ENCODE data around the gene MGAT5.
A peak's percentile ranks its signal among the peaks of the same experiment; 100 is the strongest.

Gene MGAT5

DNA sequence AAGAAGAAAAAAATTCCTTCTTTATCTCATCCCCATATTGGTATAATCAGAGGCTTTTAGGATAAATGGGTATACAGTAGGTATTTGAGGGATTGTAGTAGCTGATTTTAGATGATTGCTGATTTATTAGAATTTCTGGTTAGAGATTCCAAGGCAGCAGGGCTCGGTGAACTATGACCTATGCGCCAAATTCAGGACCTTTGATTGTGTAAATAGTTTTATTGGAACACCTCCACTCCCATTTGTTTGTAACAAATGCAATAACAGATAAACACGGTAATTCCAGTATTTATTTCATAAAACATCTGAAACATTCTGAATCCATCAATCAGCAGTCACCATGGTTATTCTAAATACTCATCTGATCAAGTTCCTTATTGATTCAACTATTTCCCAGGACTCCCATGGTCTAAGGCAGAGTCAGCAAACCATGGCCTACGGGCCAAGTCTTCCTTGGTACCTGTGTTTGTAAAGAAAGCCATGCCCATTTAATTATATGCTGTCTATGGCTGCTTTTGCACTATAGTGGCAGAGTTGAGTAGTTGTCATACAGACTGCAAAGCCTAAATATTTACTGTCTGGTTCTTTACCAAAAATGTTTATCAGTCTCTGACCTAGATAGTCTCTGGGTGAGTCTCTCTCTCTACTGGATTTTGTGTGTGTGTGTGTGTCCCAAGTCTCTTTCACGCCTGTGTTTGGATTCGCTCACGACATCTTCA, 4.3 kb downstream of the MGAT5 start:
- no peak for DNase-seq

DNA sequence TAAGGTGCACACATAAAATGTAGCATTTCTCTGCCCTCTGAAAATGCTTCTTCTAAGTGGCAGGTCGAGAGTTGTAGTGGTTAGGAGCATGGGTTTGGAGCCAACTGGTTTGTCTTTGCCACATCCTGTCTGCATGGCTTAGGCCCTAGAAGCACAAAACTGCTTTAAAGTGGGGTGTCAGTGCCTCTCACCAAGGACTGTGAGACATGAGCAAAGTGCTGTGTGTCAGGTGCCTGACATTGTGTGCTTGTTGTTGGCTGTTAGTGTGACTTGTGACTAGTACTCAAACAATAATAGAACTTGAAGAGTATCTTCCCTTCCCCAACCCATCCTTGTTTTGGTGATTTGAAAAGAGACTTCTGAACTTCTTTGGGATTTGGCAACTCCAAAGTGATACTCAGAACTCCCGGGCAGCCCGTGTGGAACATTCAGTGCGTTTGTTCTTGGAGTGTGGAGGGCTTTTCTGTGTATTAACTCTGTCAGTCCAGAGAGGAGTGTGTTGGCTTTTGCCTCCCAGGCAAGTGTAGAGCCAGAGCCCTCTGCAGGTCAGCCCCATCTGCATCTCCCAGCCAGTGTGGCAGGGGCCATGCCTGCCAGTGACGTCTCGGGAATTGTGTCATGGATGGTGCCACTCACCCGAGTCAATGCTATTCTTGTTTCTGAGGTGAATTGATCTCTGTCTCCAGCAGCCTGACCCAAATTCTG, 5.0 kb downstream of the MGAT5 start:
- DNase-seq, result no peak

DNA sequence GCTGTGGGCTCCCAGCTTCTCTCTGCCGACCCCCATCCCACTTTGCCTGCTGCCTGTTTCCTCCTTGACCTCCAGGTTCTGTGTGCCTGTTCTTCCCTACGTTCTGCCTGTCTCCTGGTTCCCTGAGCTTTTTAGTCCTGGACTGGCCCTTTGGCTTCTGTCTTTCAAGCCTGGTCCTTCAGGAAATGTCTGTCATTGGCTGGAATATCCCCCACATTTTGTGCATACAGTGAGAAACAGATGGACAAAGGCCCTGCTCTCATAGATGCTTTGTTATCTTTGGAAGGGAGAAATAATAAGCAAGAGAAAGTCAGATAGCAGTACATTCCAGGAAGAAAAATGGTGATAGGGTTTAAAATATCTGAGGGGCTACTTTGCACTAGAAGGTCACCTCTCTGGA, 5.7 kb downstream of the MGAT5 start:
- no peak for DNase-seq

DNA sequence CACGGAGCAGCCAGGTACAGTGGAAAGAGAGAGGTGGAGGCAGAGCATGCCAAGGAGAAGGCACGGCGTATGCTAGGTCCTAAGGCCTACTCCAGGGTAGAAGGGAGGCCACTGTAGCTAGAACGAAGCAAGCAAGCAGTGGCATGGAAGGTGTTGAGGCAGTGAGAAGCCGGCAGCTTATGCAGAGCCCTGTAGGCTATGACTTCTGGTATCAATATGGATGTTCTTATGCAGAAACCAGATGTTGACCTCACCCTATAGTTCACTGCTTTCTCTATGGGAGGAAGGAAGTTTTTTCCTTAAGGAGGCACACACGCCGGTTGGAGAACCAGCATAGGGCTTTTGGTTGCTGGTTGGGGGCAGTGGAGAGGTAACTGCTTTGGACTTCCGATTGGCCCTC, 6.1 kb downstream of the MGAT5 start:
- DNase-seq, result no peak

DNA sequence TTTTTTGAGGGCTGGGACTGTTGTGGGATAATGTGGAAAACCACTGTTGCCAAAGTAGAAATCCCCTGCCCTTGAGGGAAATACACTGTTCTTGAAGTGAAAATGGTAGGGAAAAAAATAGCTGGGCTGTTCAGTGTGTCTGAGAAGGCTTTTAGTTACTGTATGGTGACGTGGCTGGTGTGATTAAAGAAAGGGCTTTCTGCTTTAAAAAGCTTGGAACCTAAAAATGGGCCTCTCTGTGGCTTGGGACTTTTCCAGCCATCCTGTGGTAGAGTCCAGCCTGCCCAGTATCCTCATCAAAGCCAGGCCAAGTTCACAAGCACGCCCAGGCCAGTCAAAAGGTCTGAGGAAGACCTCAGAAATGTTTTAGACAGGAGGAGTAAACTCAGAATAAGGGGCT, 6.8 kb downstream of the MGAT5 start:
- peak; percentile 76 for DNase-seq

DNA sequence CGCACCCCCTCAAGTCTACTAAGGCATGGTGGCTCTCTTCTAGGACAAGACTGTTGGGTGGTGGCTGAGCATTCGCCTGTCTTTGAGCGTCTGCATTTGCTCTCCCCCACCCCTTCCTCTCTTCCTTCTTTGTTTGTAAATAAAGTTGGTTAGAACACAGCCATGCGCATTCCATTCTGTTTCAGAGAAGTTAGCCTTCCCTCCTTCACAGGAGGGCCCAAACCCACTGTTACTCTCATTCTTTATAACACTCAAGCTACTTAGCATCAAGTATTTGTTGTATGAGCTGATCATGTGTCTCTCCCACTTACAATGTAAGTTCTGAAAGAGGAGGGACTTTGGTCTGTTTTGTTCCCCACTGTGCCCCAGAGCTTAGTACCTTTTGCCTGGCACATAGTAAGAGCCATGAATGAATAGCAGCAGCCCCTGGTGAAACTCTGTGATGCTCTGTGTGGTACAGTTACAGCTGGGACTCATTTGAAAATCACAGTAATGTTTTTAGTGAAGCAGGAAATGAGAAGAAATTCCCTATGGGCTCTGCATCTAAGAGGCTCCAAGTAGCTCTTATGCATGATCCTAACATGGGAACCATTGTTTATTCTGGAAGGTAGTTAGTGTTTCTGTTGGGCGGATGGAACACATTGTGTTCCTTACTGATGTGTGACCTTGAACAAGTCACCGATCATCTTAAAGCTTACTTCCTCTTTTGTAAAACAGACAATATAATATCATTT, 7.7 kb downstream of the MGAT5 start:
- DNase-seq, result no peak

DNA sequence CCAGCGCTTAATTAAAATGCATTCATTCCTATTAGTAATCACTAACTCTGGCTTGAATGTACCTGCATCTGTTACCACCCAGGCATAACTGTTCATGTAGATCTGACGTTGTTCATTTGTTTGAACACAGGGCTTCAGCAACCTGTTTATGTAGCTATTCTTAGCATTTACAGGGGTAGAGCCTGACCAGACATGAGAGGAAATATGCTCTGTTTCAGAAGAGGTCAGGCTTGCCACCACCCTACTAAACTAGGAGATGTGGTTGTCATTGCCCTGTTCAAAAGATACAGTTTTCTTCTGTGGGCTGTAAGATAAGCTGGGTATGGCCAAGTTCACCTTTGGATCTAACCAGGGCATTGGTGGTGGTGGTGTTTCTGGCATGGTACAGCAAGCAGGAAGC, 8.8 kb downstream of the MGAT5 start:
- no peak for DNase-seq

DNA sequence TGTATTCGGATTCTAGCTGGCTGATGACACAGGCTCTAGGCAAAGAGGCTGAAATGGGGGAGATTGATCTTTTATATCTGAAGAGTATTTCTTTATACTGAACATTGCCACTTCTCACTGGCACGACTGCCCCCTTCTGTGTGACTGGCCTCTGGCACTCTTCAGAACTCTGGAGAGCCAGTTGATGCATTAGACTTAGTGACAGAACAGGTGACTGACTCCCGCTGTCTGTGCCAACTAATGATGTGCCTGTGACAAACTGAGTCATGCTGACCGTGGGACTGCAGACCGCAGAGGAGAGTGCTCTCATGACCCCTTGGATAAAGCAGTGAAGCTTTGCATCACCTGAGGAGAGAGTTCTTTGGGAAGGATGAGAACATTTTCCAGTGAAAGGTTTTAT, 14.4 kb downstream of the MGAT5 start:
- DNase-seq, result no peak

DNA sequence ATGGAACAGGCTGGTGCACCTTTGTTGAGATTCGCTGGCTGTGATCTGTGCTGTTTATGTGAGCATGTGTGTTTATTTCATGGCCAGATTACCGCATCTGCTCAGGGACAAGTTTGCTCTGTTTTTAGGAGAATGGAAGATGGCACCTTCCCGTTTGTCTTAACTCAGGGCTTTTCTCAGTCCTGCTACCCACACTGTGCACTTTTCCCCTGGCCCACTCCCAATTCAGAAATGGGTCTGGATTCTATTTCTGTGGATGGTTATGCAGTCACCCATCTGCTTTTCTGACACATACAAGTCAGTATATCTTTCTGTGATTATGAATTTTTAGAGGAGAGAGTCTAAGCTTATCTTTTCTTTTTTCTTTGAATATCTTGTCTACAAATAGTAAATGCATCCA, 15.4 kb downstream of the MGAT5 start:
- no peak for DNase-seq

DNA sequence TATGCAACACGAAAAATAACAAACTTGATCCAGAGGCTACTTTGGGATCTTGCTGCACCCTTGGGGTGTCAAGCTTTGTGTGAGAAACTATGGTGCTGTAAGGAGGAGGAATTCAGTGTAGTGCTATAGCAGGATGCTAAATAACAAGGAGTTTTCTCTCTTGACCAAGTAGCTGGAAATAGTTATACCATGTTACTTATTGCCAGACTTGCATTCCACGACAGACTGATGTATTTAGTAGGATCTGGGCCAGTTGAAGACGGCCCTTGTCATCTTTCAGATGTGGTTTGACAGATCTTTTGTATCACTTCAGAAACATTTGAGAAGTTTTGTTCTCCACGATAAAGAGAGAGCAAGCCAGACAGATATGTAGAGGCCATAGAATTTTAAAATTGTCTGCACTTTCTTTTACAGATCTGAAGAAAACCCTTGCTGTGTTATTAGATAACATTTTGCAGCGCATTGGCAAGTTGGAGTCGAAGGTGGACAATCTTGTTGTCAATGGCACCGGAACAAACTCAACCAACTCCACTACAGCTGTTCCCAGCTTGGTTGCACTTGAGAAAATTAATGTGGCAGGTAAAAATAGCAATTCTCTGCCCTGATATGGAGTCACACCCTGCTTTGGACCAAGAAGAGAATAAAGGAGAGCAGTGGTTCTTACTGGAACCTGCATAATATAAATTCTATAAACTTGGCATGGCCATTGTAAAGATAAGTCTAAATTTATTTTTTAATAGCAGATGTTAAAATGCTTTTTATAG, 16.3 kb downstream of the MGAT5 start:
- no peak for DNase-seq

DNA sequence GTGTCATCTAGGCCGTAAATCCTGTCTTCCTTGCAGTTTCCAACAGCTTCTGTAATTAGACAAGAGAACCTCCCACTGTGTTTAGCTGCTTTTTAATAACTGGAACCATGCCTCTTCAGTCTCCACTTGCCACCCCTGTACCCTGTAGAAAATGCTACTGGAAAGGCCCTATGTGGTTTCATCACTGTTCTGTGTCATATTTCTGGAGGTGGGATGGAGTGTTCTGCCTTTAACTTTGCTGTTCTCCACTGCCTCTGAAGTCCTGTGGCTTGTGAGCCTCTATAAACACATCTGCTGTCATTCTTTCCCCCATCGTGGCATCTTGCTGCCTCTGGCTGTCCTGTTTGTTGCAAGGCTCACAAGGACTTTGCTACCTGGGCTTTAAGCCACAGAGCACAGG, 17.9 kb downstream of the MGAT5 start:
- DNase-seq, result no peak

DNA sequence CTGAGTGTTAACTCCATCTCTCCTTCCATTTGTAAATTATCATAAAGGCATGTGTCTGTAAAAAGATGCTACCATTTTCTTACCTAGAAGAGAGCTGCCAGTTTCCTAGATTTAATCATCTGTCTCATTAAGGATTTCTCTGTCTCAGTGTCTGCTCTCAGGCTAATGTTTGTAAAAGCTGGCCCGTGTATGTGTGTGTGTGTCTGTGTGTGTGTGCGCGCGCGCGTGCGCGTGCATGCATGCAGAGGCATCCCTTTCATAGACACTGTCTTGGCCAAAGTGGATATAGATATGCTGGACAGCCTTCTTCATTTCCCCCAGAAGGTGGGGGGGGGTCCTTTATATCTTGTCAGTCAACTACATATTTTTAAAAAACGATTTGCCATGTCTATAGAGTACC, 18.9 kb downstream of the MGAT5 start:
- no peak for DNase-seq

DNA sequence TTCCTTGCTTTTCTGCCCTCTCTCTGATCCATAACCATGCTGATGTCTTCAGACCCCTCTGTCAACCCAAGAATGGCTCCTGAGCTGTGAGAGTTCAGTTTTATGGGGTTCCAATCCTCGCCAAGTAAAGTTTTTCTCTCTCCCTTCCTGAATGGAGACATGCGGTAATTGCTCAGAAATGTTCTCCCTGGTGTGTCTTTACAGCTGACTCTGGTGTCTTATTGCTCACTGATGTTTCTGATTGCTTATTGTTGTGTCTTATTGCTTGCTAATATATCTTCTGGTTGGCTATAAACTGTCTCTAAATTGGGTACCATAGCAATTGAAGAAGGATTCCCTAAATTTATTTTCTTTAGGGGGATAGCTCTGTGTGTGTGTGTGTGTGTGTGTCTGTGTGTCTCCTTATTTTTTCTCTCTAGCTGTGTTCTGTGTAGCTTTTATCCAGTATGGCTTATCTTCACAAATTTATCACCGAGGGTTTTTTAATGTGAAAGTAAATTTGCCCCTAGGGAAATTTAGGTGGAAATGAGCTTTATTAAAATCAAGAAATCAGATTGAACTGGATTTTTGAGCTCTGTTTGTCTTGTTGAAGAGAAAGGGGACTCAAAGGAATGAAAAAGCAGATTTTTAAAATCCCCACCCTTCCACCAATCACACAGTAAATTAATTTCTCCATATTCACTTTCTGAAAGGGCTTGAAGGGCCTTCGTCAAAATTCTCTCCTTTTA, 19.5 kb downstream of the MGAT5 start:
- DNase-seq, result no peak

DNA sequence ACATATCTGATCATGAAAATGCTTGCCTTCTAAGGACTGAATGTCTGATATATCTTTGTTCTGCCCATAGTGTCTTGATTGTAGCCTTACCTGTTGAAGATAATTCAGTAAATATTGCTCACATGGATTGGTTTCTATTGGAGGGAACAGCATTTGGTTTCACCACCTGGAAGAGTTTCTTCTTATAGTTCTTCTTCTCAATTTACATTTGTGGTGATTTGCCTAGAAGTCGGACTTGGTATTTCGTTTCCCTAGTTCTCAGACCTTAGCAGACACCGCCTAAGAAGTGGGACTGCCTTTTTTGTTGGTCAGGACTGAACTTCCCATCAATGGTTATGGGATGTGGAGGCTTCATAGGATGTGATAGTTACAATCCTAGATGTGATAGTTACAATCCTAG, 20.2 kb downstream of the MGAT5 start:
- DNase-seq, result no peak

DNA sequence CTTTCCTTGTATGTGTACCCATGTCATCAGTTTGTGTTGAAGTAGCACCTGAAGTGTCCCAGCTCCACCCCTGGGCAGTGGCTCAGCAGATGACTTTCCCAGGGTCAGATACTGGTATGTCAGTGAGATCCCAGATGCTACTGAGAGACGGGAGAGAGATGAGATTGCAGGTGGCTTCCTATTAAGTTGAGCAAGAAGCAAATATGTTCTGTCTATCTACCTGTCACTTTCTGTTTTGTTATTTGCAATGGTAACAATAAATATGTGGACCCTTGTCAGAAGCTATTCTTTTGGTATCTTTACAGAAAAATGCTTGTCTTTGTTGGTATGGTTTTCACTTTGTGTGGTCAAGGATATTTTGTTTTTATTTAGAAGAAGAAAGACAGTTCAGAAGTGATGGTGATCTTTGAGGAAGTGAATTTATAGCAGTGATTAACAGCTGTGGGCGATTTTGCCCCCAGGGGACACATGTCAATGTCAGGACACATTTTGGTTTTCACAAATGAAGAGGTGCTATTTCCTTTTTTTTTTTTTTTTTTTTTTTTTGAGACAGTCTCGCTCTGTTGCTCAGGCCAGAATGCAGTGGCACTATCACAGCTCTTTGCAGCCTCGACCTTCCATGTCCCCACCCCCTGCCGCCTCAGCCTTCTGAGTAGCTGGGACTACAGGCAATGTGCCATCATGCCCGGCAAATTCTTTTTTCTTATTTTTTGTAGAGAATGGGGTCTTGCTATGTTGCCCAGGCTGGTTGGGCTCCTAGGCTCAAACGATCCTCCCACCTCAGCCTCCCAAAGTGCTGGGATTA, 21.4 kb downstream of the MGAT5 start:
- no peak for DNase-seq

DNA sequence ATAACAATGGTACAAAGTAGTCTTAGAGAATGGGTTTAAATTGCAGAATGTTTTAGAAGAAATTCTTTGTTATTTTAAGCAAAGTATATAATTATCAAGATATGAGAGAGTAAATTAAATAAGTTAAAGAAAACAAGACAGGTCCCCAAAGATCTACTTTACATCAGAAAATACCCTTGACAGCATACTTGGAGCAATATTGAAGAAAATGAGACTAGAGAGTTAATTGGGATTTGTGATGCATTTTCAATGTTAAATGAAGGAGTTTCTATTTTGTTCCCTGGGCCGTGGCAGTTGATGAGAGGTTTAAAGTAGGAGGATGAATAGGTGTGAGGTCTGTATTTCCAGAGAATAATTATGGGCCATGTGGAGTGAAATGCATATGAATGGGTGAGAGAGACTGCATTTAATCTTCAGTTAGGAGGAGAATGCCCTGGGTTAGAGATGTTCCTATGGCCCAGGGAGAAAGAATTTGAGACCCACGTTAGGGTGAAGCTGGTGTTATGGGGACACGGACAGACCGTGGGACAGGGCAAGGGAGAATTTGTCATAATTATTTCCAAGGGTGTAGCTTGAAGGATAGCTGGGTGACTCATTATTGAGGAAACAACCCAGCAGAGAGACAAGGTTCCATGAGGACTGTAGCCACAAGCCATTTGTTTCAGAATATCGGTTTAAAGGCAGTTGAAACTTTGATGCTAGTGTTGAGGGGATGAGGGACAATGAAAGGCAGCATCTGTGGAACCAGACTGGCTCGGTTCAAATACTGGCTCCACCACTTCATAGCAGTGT, 22.7 kb downstream of the MGAT5 start:
- DNase-seq, result peak; percentile 24

DNA sequence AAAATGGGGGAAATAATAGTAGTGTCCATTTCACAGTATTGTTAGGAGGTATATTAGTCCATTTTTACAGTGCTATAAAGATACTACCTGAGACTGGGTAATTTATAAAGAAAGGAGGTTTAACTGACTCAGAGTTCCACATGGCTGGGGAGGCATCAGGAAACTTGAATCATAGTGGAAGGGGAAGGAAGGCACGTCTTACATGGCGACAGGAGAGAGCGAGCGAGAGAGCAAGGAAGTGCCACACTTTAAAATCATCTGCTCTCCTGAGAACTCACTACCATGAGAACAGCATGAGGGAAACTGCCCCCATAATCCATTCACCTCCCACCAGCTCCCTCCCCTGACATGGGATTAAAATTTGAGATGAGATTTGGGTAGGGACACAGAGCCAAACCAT, 23.4 kb downstream of the MGAT5 start:
- DNase-seq, result no peak

DNA sequence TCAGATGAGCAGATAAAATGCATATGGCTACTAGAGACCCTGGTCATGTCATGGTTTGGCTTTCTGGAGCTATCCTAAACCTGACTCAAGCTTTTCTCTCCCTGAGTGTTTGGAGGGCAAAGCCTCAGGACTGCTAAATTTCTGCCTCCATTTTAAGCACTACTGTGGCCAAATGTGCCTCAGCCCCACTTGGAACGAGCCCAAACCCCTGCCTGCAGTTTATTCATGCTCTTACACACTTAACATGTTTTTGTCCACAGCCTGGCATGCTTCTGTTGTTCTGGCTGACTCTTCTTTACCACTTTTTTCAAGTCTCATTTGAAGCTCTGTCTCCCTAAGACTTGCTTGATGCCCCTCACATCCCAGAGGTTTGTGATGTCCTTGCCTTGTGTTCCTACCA, 24.7 kb downstream of the MGAT5 start:
- DNase-seq, result no peak

DNA sequence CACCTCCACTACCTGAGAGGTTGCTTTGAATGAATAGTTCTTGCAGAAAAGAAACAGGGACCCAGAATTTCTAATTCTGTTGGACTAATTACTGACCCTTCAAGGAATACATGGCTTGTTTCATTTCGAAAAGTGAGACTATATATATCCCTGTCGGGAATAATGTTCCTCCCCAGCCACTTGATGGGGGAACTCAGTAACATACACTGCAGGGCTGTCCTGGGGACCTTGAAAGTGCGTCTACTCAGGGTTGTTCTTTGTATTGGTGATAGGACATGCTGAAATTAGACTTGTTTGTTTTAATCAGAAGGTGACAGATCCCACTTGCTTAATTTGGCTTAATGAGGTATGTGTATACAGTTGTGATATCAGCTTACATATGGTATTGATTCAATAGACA, 25.5 kb downstream of the MGAT5 start:
- no peak for DNase-seq

DNA sequence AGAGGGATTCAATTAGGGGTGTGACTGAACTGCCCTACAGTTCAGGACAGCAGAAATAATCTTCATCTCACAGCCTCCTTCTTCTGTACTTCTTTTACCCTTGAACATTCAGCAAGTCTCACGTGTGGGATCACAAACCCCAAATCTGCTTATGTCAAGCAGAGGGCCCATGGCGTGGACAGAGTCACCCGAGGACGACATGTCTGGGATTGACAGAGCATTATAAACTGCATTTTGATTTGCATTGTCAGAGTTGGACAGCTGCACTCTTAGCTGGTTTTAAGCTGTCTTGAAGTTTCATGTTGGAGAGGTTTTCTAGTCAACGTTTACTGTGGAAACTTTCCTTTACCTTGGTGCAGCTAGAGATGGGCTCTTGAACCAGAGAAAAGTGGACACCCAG, 26.4 kb downstream of the MGAT5 start:
- DNase-seq, result no peak

DNA sequence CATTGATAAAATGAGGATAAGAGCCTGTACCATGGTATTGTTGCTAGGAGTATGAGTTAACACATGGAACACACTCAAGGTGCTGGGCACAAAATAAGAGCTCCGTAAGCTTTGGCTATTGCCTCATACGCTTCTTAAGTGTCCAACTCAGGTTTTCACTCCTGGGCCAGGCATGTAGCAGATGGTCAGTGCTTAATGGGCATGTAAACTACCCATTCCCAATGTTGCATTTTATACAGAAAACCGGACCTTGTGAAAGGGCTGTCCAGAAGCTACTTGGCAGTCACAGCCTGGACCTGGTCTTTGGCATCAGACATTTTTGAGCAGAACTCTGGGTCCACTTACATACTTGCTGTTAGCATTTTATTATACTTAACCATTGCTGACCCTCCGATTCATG, 26.9 kb downstream of the MGAT5 start:
- DNase-seq, result no peak
